CD14-positive monocyte (primary cell): Measurements from ENCODE around the gene BCAR1. TPM values are rescaled to one million over a fixed set of nuclear protein-coding genes. Genes with fewer than 3 reads are reported as not detected.

Source experiments
- DNase-seq, 3 donors: peaks; one replicate each; pipeline ENCODE4 v3.0.0-alpha.2; 2011 to 2022
- H2AFZ ChIP-seq: 2 replicates; pipeline ENCODE4 v1.6.0; 2012; ENCODE audit warnings: mild to moderate bottlenecking, low read depth, low read length, inconsistent platforms; ENCODE audit not compliant: insufficient read depth, poor library complexity, severe bottlenecking
- H3K27ac ChIP-seq, 2 donors: 1 replicate in 1 of 2; 2 replicates in 1 of 2; pipeline ENCODE4 v1.5.1; 2012 to 2013; ENCODE audit warnings: low read length in 2 of 2, control low read depth in 1 of 2, inconsistent platforms in 1 of 2, low read depth in 1 of 2, mild to moderate bottlenecking in 1 of 2
- H3K27me3 ChIP-seq, 2 donors: one replicate each; pipeline versions ENCODE4 v1.6.0 to v1.6.1; 2011 to 2013; ENCODE audit warnings: low read length in 2 of 2; ENCODE audit not compliant: control insufficient read depth in 2 of 2, insufficient read depth in 2 of 2
- H3K36me3 ChIP-seq, 2 donors: replicated peaks in 1 of 2; 1 replicate in 1 of 2; 2 replicates in 1 of 2; pipeline versions ENCODE4 v1.5.1 to v1.6.1; 2012 to 2013; ENCODE audit warnings: low read length in 2 of 2, control low read depth in 1 of 2, inconsistent platforms in 1 of 2, mild to moderate bottlenecking in 1 of 2; ENCODE audit not compliant: insufficient read depth in 2 of 2, control insufficient read depth in 1 of 2
- H3K4me1 ChIP-seq, 2 donors: 1 replicate in 1 of 2; 2 replicates in 1 of 2; pipeline versions ENCODE4 v1.5.1 to v1.6.1; 2012 to 2013; ENCODE audit warnings: low read length in 2 of 2, control low read depth in 1 of 2, inconsistent platforms in 1 of 2, mild to moderate bottlenecking in 1 of 2, moderate library complexity in 1 of 2; ENCODE audit not compliant: insufficient read depth in 2 of 2, control insufficient read depth in 1 of 2
- H3K4me2 ChIP-seq: replicated peaks from 2 replicates; pipeline ENCODE3; 2012; ENCODE audit warnings: low read length, moderate library complexity, mild to moderate bottlenecking; ENCODE audit not compliant: poor library complexity, severe bottlenecking; ENCODE audit errors: extremely low read depth
- H3K4me3 ChIP-seq, 3 experiments: fragments of 200-600 bp in 1 of 3; sonication (generic) in 1 of 3; replicated peaks in 1 of 3; 1 replicate in 2 of 3; 2 replicates in 1 of 3; pipeline ENCODE4 v1.5.1; 2011 to 2013; ENCODE audit warnings: low read length in 3 of 3, mild to moderate bottlenecking in 3 of 3, control low read depth in 2 of 3, low read depth in 2 of 3, inconsistent platforms in 1 of 3, moderate library complexity in 1 of 3
- H3K79me2 ChIP-seq: 2 replicates; pipeline ENCODE4 v1.6.0; 2012; ENCODE audit warnings: mild to moderate bottlenecking, control low read depth, inconsistent platforms, low read length, moderate library complexity; ENCODE audit not compliant: insufficient read depth
- H3K9ac ChIP-seq: 2 replicates; pipeline ENCODE4 v1.6.0; 2017; ENCODE audit warnings: low read length, mild to moderate bottlenecking; ENCODE audit not compliant: insufficient read depth, poor library complexity, severe bottlenecking
- H3K9me3 ChIP-seq, 2 donors: replicated peaks in 1 of 2; 1 replicate in 1 of 2; 2 replicates in 1 of 2; pipeline versions ENCODE4 v1.5.1 to v1.6.1; 2012 to 2013; ENCODE audit warnings: low read length in 2 of 2, control low read depth in 1 of 2; ENCODE audit not compliant: control insufficient read depth in 1 of 2, insufficient read depth in 1 of 2
- H4K20me1 ChIP-seq: 2 replicates; pipeline ENCODE4 v1.6.0; 2012; ENCODE audit warnings: mild to moderate bottlenecking, low read length, control low read depth, moderate library complexity; ENCODE audit not compliant: insufficient read depth
- H3K27ac Mint-ChIP-seq, 7 donors: one replicate each; pipeline ENCODE4 v1.8.0; 2020; ENCODE audit warnings: mild to moderate bottlenecking in 7 of 7, mixed read lengths in 7 of 7, moderate library complexity in 6 of 7, inconsistent platforms in 2 of 7
- H3K27me3 Mint-ChIP-seq, 3 donors: one replicate each; pipeline ENCODE4 v1.8.0; 2021 to 2022; ENCODE audit warnings: low read depth in 3 of 3, mild to moderate bottlenecking in 3 of 3, mixed read lengths in 3 of 3, moderate library complexity in 3 of 3, inconsistent platforms in 1 of 3
- H3K36me3 Mint-ChIP-seq, 2 donors: one replicate each; pipeline ENCODE4 v1.8.0; 2020; ENCODE audit warnings: mixed read lengths in 2 of 2, inconsistent platforms in 1 of 2, mild to moderate bottlenecking in 1 of 2
- H3K4me1 Mint-ChIP-seq: one replicate; pipeline ENCODE4 v1.8.0; 2020; ENCODE audit warnings: mild to moderate bottlenecking, mixed read lengths
- H3K4me3 Mint-ChIP-seq, 2 donors: one replicate each; pipeline ENCODE4 v1.8.0; 2020; ENCODE audit warnings: mild to moderate bottlenecking in 2 of 2, mixed read lengths in 2 of 2, moderate library complexity in 1 of 2
- H3K9me3 Mint-ChIP-seq, 7 donors: one replicate each; pipeline ENCODE4 v1.8.0; 2020 to 2022; ENCODE audit warnings: mixed read lengths in 7 of 7, mild to moderate bottlenecking in 6 of 7, moderate library complexity in 6 of 7, inconsistent platforms in 2 of 7
- WGBS: methylation state at CpG from one replicate; pipeline ENCODE4 v1.1.5; 2013; ENCODE audit warnings: missing lambda C conversion rate; ENCODE audit not compliant: insufficient coverage; 5-methylcytosine and 5-hydroxymethylcytosine counted together
- intact Hi-C, 2 donors: fragments of 100-400 bp; cut with micrococcal nuclease; formaldehyde crosslinking; loops; one replicate each; pipeline versions ENCODE4 v1.15.0 to v1.15.1; 2023
- polyA plus RNA-seq, 3 donors: library from polyadenylated mRNA; depleted of rRNA in 1 of 3; unstranded in 2 of 3; stranded (reverse) in 1 of 3; fragments of 300-500 nt in 2 of 3; fragments of >200 nt in 1 of 3; fragmentation: Illumina TruSeq in 2 of 3; gene quantifications; 1 replicate in 2 of 3; 2 replicates in 1 of 3; pipeline ENCODE4 v1.2.3, GENCODE V29; 2012 to 2021
- TF ChIP-seq, protein P1 (sequence below): fragments of 200-600 bp; IDR thresholded peaks from one replicate; pipeline ENCODE4 v1.8.0; 2022; ENCODE audit warnings: antibody characterized with exemption, mild to moderate bottlenecking

BCAR1 gene
- polyA plus RNA-seq, 3 donors = not detected

DNA sequence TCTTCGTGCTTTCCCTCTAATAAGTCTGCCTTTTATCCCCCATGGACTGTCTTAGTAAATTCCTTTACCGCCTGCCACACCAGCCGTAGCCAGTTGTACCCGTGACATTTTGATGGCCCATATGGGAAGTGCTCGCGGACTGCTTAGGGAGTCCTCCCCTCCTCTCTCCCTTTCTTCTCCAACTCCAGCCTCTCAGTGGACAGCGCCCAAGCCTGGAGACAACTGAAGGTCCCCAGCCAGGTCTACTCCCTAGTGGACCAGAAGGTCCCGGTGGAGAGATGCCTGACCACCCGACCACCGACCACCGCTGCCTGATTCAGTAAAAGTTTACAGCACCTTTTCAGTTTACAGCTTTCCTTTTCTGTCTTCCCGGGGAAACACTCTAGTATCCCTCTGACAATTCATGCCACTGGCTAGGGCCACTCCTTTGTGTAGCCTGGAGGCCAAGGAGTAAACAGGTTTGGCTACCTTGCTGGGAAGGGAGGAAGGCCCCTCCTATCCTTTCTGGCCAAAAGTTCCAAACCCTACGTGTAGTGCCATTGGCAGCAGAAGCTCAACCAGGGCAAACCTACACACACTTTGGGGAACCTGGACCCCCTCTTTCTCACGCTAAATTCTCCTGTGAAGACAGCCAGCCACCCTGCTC, 62.5 kb downstream of the BCAR1 start:
- Mint-ChIP-seq H3K27me3 (peaks cover 19 to 32% (median 31%) of the 10 kb centered on the region in 3 donors), H3K27ac (no peak overlapping the region), H3K9me3 (peaks cover 0 to 18% (median 8%) of the 10 kb centered on the region in 7 donors), H3K36me3 (no peaks in the 10 kb centered on the region), H3K4me3 (no peak overlapping the region), H3K4me1 (no peaks in the 10 kb centered on the region)
- H3K9ac ChIP-seq = no peak overlapping the region
- H2AFZ ChIP-seq = no peak overlapping the region
- no peaks in the 10 kb centered on the region for H3K4me1 ChIP-seq
- no peak overlapping the region for H3K4me3 ChIP-seq
- no peaks in the 10 kb centered on the region for H4K20me1 ChIP-seq
- no peaks in the 10 kb centered on the region for H3K79me2 ChIP-seq
- H3K27me3 ChIP-seq = peaks cover 0 to 4% of the 10 kb centered on the region in 2 donors
- no peak for DNase-seq
- no peak overlapping the region for H3K27ac ChIP-seq
- no peak overlapping the region for H3K4me2 ChIP-seq
- peaks cover 0 to 5% of the 10 kb centered on the region in 2 donors for H3K9me3 ChIP-seq
- WGBS = 93% methylated on average over 9 of the region's 14 CpGs
- TF ChIP-seq, protein P1, sequence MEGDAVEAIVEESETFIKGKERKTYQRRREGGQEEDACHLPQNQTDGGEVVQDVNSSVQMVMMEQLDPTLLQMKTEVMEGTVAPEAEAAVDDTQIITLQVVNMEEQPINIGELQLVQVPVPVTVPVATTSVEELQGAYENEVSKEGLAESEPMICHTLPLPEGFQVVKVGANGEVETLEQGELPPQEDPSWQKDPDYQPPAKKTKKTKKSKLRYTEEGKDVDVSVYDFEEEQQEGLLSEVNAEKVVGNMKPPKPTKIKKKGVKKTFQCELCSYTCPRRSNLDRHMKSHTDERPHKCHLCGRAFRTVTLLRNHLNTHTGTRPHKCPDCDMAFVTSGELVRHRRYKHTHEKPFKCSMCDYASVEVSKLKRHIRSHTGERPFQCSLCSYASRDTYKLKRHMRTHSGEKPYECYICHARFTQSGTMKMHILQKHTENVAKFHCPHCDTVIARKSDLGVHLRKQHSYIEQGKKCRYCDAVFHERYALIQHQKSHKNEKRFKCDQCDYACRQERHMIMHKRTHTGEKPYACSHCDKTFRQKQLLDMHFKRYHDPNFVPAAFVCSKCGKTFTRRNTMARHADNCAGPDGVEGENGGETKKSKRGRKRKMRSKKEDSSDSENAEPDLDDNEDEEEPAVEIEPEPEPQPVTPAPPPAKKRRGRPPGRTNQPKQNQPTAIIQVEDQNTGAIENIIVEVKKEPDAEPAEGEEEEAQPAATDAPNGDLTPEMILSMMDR = no peak
- H3K36me3 ChIP-seq = no peaks in the 10 kb centered on the region
- intact Hi-C loops = no loop called here

DNA sequence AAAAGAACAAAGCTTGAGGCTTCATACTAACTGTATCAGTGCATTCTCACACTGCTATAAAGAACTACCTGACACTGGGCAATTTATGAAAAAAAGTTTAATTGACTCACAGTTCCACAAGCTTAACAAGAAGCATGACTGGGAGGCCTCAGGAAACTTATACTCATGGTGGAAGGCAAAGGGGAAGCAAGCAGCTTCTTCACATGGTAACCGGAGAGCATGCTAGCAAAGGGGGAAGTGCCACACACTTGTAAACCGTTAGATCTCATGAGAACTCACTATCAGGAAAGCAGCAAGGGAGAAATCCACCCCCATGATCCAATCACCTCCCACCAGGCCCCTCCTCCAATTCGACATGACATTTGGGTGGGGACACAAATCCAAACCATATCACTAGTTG, 69.8 kb downstream of the BCAR1 start:
- Histone ChIP-seq H3K36me3 (no peaks in the 10 kb centered on the region), H3K4me3 (no peak overlapping the region), H4K20me1 (no peaks in the 10 kb centered on the region), H3K27ac (no peak overlapping the region), H3K4me1 (no peaks in the 10 kb centered on the region), H3K9me3 (peaks cover 13 to 25% of the 10 kb centered on the region in 2 donors), H3K27me3 (no peaks in the 10 kb centered on the region), H2AFZ (no peak overlapping the region), H3K79me2 (no peaks in the 10 kb centered on the region), H3K4me2 (no peak overlapping the region), H3K9ac (no peak overlapping the region)
- H3K4me1 Mint-ChIP-seq = peaks cover 3% of the 10 kb centered on the region
- no peaks in the 10 kb centered on the region for H3K36me3 Mint-ChIP-seq
- peak in 1 of 3 donors; percentile 2 for DNase-seq
- no CpG with 5 or more reads among the region's 3 CpGs for WGBS
- peaks cover 18 to 53% (median 43%) of the 10 kb centered on the region in 7 donors for H3K9me3 Mint-ChIP-seq
- TF ChIP-seq, protein P1 = no peak
- H3K4me3 Mint-ChIP-seq = no peak overlapping the region
- intact Hi-C loops = no loop called here
- peaks cover 2 to 3% (median 2%) of the 10 kb centered on the region in 3 donors for H3K27me3 Mint-ChIP-seq
- H3K27ac Mint-ChIP-seq = no peak overlapping the region
